Small intestine (tissue), 16 donors: Measurements from ENCODE around the gene ALDH18A1. TPM values are rescaled to one million over a fixed set of nuclear protein-coding genes. Genes with fewer than 3 reads are reported as not detected.

Experiments used
- DNase-seq, 2 donors: peaks; one replicate each; pipeline versions ENCODE4 v3.0.0 to v3.0.0-alpha.2; 2013
- FAIRE-seq: peaks from 2 replicates; lab custom pipeline; 2012; peaks lifted over from hg19 to GRCh38; lab: Jason Lieb, UNC
- H3K27ac ChIP-seq, 3 donors: one replicate each; pipeline ENCODE4 v1.5.1; 2013; ENCODE audit warnings: low read length in 2 of 3, mild to moderate bottlenecking in 2 of 3, control low read depth in 1 of 3, inconsistent platforms in 1 of 3, low read depth in 1 of 3, moderate library complexity in 1 of 3
- H3K27me3 ChIP-seq, 3 donors: one replicate each; pipeline ENCODE4 v1.6.1; 2013; ENCODE audit warnings: low read length in 3 of 3, inconsistent platforms in 1 of 3; ENCODE audit not compliant: control insufficient read depth in 3 of 3, insufficient read depth in 3 of 3
- H3K36me3 ChIP-seq, 3 donors: one replicate each; pipeline ENCODE4 v1.6.1; 2013; ENCODE audit warnings: low read length in 3 of 3, inconsistent platforms in 1 of 3, low read depth in 1 of 3, mild to moderate bottlenecking in 1 of 3, moderate library complexity in 1 of 3; ENCODE audit not compliant: control insufficient read depth in 3 of 3, insufficient read depth in 2 of 3
- H3K4me1 ChIP-seq, 3 donors: one replicate each; pipeline ENCODE4 v1.6.1; 2013; ENCODE audit warnings: low read length in 2 of 3, inconsistent platforms in 1 of 3, low read depth in 1 of 3, mild to moderate bottlenecking in 1 of 3, moderate library complexity in 1 of 3; ENCODE audit not compliant: control insufficient read depth in 3 of 3, insufficient read depth in 2 of 3
- H3K4me3 ChIP-seq, 3 donors: one replicate each; pipeline ENCODE4 v1.5.1; 2013; ENCODE audit warnings: low read length in 3 of 3, control low read depth in 1 of 3, inconsistent platforms in 1 of 3, low read depth in 1 of 3, mild to moderate bottlenecking in 1 of 3, moderate library complexity in 1 of 3
- H3K9me3 ChIP-seq, 2 donors: one replicate each; pipeline ENCODE4 v1.6.1; 2013; ENCODE audit warnings: low read depth in 1 of 2, low read length in 1 of 2; ENCODE audit not compliant: control insufficient read depth in 2 of 2, insufficient read depth in 1 of 2
- WGBS, 3 donors: extraction: QIAGEN DNeasy Blood & Tissue Kit; methylation state at CpG; one replicate each; pipeline ENCODE4 v1.1.7; 2013; 5-methylcytosine and 5-hydroxymethylcytosine counted together
- long read RNA-seq, 10 donors: transcript quantifications; one replicate each; lab custom pipeline, GENCODE V29; 2026
- polyA plus RNA-seq, 4 donors: library from polyadenylated mRNA; stranded (reverse) in 3 of 4; unstranded in 1 of 4; fragments of 200-250 nt in 3 of 4; fragments of 120-200 nt in 1 of 4; gene quantifications; one replicate each; pipeline versions ENCODE4 v1.2.1 to v1.2.3, GENCODE V29; 2013
- donor health status: healthy with polysubstance abuse.
- donor health status: control.
- donor health status: control.
- donor health status: Bipolar disorder and iron deficiency.
- donor health status: healthy.

The ALDH18A1 gene
- polyA plus RNA-seq: 100 to 1,000 TPM in 1 of 4 donors, 10 to 100 TPM in 3; 46.5 to 230 (median 70.6) TPM
- long read RNA-seq, donor 1, transcript ALDH18A1-201 (18 exons, 3,337 nt): major isoform, 20 of 86 reads
- long read RNA-seq, donor 1, partial matches to known transcripts: 61 of 86 reads
- long read RNA-seq, donor 1, other reads (novel, unspliced or antisense): 0 of 86 reads
- long read RNA-seq, donor 2, partial matches to known transcripts: 29 of 33 reads
- long read RNA-seq, donor 2, other reads (novel, unspliced or antisense): 0 of 33 reads
- long read RNA-seq, donor 3, transcript ALDH18A1-201 (18 exons, 3,337 nt): major isoform, 8 of 141 reads
- long read RNA-seq, donor 3, partial matches to known transcripts: 129 of 141 reads
- long read RNA-seq, donor 3, other reads (novel, unspliced or antisense): 0 of 141 reads
- long read RNA-seq, donor 4: 0 reads
- long read RNA-seq, donor 5, partial matches to known transcripts: 12 of 13 reads
- long read RNA-seq, donor 5, other reads (novel, unspliced or antisense): 0 of 13 reads
- long read RNA-seq, donor 6, transcript ALDH18A1-201 (18 exons, 3,337 nt): major isoform, 13 of 39 reads
- long read RNA-seq, donor 6, partial matches to known transcripts: 25 of 39 reads
- long read RNA-seq, donor 6, other reads (novel, unspliced or antisense): 0 of 39 reads
- long read RNA-seq, donor 7: 0 reads
- long read RNA-seq, donor 8: 0 reads
- long read RNA-seq, donor 9, partial matches to known transcripts: 5 of 7 reads
- long read RNA-seq, donor 9, other reads (novel, unspliced or antisense): 0 of 7 reads
- long read RNA-seq, donor 10, transcript ALDH18A1-202 (18 exons, 3,359 nt): major isoform, 11 of 96 reads
- long read RNA-seq, donor 10, transcript ALDH18A1-201 (18 exons, 3,337 nt): minor isoform, 8 of 96 reads
- long read RNA-seq, donor 10, partial matches to known transcripts: 77 of 96 reads
- long read RNA-seq, donor 10, other reads (novel, unspliced or antisense): 0 of 96 reads

DNA sequence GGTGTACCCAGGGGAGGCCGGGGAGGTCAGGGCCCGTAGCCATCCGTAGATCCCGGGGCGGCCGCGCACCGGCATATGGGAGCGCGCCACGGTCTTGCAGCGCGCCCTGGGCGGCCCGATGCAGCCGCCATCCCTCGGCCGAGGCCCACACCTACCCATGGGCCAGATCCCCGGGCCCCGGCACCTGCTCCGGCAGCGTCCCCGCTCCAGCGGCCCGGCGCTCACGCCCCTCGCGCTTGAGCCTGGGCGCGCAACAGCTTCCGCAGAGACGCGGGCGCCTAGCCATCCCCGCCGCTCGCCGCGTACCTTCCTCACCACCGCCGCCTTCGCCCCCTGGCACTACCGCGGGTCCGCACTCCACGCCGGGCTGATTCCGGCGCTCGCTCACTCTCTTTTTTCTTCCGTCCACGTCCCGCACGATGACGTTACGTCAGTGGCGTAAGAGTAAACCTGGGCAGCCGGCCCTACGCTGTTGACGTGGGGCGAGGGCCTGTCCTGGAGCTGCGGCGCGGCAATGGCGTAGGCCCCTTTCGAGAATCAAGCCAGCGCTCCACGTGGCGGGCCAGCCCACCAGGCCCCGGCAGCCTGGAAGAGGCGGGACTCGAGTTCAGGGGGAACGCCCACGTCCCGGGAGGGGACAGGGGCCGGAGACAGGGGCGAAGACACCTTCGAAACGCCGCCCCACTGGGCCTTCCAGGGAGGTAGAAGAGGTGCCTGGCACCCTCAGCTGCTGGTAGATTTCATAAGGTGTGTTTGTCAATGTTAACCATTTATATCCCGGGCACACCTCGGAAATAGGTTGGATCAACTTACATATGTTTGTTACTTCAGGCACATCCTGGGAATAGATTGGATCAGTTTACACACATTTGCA, at the start of gene ALDH18A1:
TSS of gene ALDH18A1 (minus strand) at position 421 of the 874 bp plus-strand sequence. CDS start 3,334 bp downstream, outside the sequence.
- DNase-seq (peak; percentile 91 to 98), FAIRE-seq (no peak)
- Histone ChIP-seq H3K27me3 (no peaks in the 10 kb centered on the region), H3K36me3 (peaks cover 0 to 13% (median 3%) of the 10 kb centered on the region in 3 donors), H3K4me1 (peaks cover 0 to 9% (median 4%) of the 10 kb centered on the region in 3 donors), H3K9me3 (peaks cover 0 to 2% of the 10 kb centered on the region in 2 donors), H3K4me3 (peak within 1 kb of the TSS; percentile 81 to 97 (median 83)), H3K27ac (peak within 1 kb of the TSS; percentile 66 to 90 (median 78))
- WGBS, 3 donors: 0% methylated on average over 69 to 83 of the region's 83 CpGs

DNA sequence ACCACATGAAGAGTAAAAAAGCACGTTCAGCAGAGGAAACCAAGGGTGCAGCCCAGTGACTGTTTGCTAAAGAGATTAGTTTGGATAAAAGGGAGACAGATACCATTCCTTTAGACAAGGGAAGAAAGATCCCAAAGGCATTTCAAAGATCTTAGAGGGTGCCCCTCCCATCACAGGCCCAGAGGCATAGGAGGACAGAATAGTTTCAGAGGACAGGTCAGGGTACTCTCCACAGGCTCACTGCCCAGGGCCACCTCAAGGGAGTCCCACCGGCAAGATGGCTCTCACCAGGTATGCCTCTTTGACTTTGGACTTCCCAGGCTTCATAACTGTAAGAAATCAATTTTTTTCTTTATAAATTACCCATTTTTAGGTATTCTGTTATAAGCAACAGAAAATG, 41.9 kb upstream of the ALDH18A1 start:
- Histone ChIP-seq H3K4me1 (no peaks in the 10 kb centered on the region), H3K9me3 (peaks cover 0 to 6% of the 10 kb centered on the region in 2 donors), H3K36me3 (no peaks in the 10 kb centered on the region), H3K27me3 (no peaks in the 10 kb centered on the region), H3K4me3 (no peak overlapping the region), H3K27ac (no peak overlapping the region)
- DNase-seq (no peak), FAIRE-seq (no peak)
- WGBS, 3 donors: 47 to 50% (median 49%) methylated on average over 2 of the region's 2 CpGs

DNA sequence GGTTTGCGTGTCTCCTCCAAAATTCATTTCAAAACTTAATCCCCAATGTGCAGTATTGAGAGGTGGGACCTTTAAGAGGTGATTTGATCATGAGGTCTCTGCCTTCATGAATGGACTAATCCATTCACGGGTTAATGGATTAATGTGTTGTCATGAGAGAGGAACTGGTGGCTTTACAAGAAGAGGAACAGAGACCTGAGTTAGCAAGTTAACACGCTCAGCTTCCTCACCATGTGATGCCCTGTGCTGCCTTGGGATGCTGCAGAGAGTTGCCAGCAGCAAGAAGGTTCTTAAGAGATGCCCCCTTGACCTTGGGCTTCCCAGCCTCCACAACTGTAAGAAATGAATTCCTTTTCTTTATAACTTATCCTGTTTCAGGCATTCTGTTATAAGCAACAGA, 40.9 kb upstream of the ALDH18A1 start:
- Histone ChIP-seq H3K4me3 (no peak overlapping the region), H3K27me3 (no peaks in the 10 kb centered on the region), H3K4me1 (peaks cover 2 to 6% (median 3%) of the 10 kb centered on the region in 3 donors), H3K9me3 (peaks cover 0 to 6% of the 10 kb centered on the region in 2 donors), H3K27ac (no peak overlapping the region), H3K36me3 (peaks cover 0 to 2% (median 0%) of the 10 kb centered on the region in 3 donors)
- no peak for FAIRE-seq
- DNase-seq: no peak
- 72 to 79% (median 75%) methylated on average over 3 of the region's 3 CpGs for WGBS, 3 donors

DNA sequence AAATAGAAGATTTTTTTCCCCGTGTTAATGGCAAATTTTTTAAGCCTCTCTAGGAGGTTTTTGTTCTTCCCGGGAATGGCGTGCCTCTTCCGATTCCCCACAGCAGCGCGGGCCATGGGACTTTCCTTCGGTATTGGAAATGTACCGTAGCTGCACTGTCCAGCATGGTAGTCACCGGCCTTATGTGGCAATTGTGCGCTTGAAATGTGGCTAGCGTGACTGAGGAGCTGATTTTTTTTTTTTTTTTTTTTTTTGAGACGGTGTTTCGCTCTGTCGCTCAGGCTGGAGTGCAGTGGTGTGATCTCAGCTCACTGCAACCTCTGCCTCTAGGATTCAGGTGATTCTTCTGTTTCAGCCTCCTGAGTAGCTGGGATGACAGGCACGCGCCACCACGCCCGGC, 38.2 kb upstream of the ALDH18A1 start:
- H3K27me3 ChIP-seq: no peaks in the 10 kb centered on the region
- FAIRE-seq (no peak), DNase-seq (no peak)
- H3K27ac ChIP-seq: no peak overlapping the region
- peaks cover 0 to 17% (median 3%) of the 10 kb centered on the region in 3 donors for H3K36me3 ChIP-seq
- H3K4me3 ChIP-seq: no peak overlapping the region
- 95 to 96% (median 96%) methylated on average over 18 of the region's 18 CpGs for WGBS, 3 donors
- peaks cover 0 to 6% of the 10 kb centered on the region in 2 donors for H3K9me3 ChIP-seq
- peaks cover 3 to 10% (median 9%) of the 10 kb centered on the region in 3 donors for H3K4me1 ChIP-seq

DNA sequence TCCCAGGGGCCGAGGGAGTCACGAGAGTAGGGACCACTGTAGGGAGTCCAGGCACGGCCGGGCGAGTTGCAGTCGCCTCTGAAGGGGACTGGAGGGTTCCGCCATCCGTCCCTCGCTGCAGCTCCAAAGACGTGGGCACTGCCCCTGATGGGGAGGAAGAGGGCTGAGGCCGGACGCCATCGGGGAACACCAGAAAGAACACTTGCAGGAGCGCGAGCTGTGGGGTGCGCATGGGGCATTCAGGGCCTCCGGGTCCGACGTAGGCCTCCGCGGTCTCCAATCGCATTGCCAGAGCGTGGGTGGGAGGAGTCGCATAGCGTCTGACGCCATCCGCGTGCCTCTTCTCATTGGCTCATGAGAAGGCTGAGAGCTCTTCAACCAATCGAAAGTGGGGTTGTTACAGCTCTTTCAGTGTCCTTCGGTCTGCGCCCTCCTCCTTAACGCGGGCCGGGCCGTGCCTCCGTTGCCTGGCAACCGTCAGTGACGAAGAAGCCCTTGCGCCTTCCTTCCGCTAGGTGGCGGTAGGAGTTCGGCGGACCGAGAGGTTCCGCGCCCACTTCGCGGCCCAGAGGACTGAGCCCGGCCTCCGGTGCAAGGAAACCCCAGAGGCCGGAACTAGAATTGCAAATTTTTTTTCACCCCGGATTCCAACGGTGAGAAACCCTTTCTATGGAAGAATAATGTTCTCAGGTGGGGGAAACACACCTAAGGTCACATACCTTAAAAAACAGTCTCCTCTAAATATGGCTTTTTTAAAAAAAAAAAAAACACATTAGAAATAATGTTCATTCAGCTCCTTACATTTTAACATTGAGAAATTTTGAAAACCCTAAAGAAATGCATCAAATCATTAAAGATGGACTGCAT, 37.4 kb upstream of the ALDH18A1 start, which contains the start of gene TCTN3:
TSS of gene TCTN3 (minus strand) at position 260 of the 867 bp plus-strand sequence. CDS start at position 232, 28 bp downstream.
- DNase-seq (peak; percentile 100), FAIRE-seq (peak; percentile 83)
- Histone ChIP-seq H3K4me3 (peak within 1 kb of the TSS; percentile 67 to 76 (median 68)), H3K27me3 (no peaks in the 10 kb centered on the region), H3K9me3 (peaks cover 0 to 6% of the 10 kb centered on the region in 2 donors), H3K4me1 (peaks cover 3 to 10% (median 9%) of the 10 kb centered on the region in 3 donors), H3K27ac (peak within 1 kb of the TSS; percentile 69 to 80 (median 75)), H3K36me3 (peaks cover 0 to 18% (median 3%) of the 10 kb centered on the region in 3 donors)
- WGBS, 3 donors: 0% methylated on average over 53 of the region's 53 CpGs

DNA sequence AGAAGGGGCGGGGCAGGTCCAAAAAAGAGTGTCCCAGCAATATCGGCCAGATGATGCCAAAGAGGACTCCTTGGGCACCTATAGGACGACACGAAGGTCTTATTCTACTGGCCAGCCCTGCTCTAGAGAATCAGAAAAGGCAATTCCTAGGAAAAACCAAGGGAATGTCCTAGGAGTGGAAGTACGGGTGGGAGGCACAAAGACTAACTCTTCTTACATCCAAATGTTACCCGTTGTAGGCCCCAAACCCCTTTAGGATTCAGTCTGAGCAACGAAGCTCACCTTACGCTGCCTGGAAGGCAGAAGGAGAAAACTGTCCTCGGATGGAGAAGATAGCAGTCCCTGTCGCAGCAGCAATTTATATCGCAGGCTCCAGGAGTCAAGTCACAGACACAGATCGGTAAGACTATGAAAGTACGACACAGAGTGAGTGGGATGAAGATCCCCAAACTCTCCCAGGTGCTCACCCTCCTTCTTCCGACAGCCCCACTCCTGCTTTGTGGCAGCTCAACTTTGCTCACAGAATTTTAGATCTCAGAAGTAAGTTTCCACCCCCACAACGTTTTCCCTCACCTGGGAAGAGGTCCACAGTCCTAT, 36.7 kb upstream of the ALDH18A1 start:
- peak overlapping the region; percentile 67 to 76 (median 68) for H3K4me3 ChIP-seq
- WGBS, 3 donors: 4 to 9% (median 8%) methylated on average over 15 of the region's 15 CpGs
- H3K27me3 ChIP-seq: no peaks in the 10 kb centered on the region
- H3K4me1 ChIP-seq: peaks cover 3 to 10% (median 9%) of the 10 kb centered on the region in 3 donors
- H3K27ac ChIP-seq: peak overlapping the region; percentile 69 to 80 (median 75)
- H3K36me3 ChIP-seq: peaks cover 0 to 18% (median 3%) of the 10 kb centered on the region in 3 donors
- DNase-seq (peak in 1 of 2 donors; percentile 56), FAIRE-seq (no peak)
- no peaks in the 10 kb centered on the region for H3K9me3 ChIP-seq
